Measurements from ENCODE around the gene UBE2S.
A peak's percentile ranks its signal among the peaks of the same experiment; 100 is the strongest.

The UBE2S gene

DNA sequence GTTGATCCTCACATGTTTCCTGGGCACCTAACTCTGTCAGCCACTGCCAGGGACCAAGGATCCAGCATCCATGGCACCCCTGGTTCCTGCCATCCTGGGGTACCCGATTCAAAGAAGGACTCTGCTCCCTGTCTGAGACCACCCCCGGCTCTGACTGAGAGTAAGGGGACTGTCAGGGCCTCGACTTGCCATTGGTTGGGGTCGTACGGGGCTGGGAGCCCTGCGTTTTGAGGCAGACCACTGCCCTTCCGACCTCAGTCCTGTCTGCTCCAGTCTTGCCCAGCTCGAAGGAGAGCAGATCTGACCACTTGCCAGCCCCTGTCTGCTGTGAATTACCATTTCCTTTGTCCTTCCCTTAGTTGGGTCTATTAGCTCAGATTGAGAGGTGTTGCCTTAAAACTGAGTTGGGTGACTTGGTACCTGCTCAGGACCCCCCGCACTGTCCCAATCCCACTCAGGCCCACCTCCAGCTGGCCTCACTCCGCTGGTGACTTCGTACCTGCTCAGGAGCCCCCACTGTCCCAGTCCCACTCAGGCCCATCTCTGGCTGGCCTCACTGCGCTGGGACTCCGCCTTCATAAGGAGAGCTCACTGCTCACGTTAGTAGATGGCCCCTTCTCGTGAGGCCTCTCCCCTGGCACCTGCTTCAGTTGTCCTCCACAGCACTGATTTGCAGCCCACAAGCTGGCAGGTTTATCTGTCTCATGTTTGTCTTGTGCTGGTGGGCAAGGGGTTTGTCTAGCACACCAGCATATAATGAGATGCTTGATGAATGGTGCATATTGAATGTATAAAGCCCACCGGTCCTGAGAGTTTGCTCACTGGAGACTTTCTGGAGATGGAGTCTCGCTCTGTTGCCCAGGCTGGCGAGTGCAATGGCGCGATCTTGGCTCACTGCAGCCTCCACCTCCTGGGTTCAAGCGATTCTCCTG lies 17.9 kb downstream of the UBE2S start:
- Histone ChIP-seq H2BK5ac (ENCODE audit: low read depth, low read length, poor library complexity, severe bottlenecking) (no peak overlapping the region), H3K14ac (ENCODE audit: low read length in 2 of 2) (no peak overlapping the region), H3K18ac (ENCODE audit: low read depth in 1 of 2, low read length in 2 of 2) (no peak overlapping the region), H3K4me2 (ENCODE audit: low read length, poor library complexity, severe bottlenecking) (peak overlapping the region; percentile 1), H3K4ac (ENCODE audit: low read depth in 1 of 2, low read length in 2 of 2) (no peak overlapping the region), H3K23ac (ENCODE audit: low read length in 2 of 2) (no peak overlapping the region), H4K8ac (ENCODE audit: low read length) (peak overlapping the region; percentile 46), H2AK5ac (ENCODE audit: low read length, severe bottlenecking) (no peak overlapping the region), H3K9ac (ENCODE audit: low read length) (peak overlapping the region; percentile 98), H3K9me3 (ENCODE audit: control insufficient read depth, low read length) (no peaks in the 10 kb centered on the region), H3K27ac (ENCODE audit: low read length, poor library complexity, severe bottlenecking) (no peak overlapping the region), H4K91ac (ENCODE audit: low read length) (no peak overlapping the region), H3K4me3 (ENCODE audit: insufficient read depth in 1 of 2, low read depth in 1 of 2, low read length in 2 of 2) (no peak overlapping the region), H2BK12ac (ENCODE audit: low read length in 2 of 2) (no peak overlapping the region), H2BK120ac (ENCODE audit: low read depth, low read length) (no peak overlapping the region), H3K79me1 (replicated peaks; ENCODE audit: low read length, poor library complexity, severe bottlenecking) (peaks cover 5% of the 10 kb centered on the region), H3K4me1 (ENCODE audit: control insufficient read depth, insufficient read depth, low read depth, low read length) (peaks cover 57% of the 10 kb centered on the region), H3K27me3 (ENCODE audit: control insufficient read depth in 1 of 2, insufficient read depth in 1 of 2, low read length in 2 of 2) (no peaks in the 10 kb centered on the region), H2BK15ac (ENCODE audit: low read depth, poor library complexity, severe bottlenecking) (no peak overlapping the region), H3K36me3 (ENCODE audit: control insufficient read depth in 1 of 2, insufficient read depth in 2 of 2, low read depth in 1 of 2, low read length in 2 of 2) (peaks cover 46 to 56% of the 10 kb centered on the region in 2 experiments), H2AFZ (ENCODE audit: low read depth, low read length) (no peak overlapping the region)
- DNase-seq = no peak
- 91% methylated on average over 19 of the region's 21 CpGs for WGBS

DNA sequence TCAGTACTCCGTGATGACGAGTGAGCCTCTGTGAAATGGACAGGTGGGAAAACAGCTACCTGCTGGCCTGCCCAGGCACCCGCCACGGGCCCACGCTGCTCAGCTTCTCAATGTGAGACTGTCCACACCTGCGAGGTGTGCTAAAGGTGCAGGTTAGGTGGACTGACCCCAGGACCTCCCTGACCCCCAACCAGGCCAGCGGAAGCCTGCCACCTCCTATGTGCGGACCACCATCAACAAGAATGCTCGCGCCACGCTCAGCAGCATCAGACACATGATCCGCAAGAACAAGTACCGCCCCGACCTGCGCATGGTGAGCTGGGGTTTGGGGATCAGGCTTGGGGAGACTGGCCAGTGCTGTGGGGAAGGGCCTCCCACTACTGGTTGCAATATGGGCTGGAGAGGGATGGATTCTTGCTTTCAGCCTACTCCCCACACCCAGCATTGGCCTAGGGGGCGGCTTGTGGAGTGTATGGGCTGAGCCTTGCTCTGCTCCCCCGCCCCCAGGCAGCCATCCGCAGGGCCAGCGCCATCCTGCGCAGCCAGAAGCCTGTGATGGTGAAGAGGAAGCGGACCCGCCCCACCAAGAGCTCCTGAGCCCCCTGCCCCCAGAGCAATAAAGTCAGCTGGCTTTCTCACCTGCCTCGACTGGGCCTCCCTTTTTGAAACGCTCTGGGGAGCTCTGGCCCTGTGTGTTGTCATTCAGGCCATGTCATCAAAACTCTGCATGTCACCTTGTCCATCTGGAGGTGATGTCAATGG lies 19.7 kb downstream of the UBE2S start:
- H3K4me3 ChIP-seq (ENCODE audit: insufficient read depth in 1 of 2, low read depth in 1 of 2, low read length in 2 of 2) = peak overlapping the region; percentile 24 to 98
- peak overlapping the region; percentile 98 for H3K9ac ChIP-seq (ENCODE audit: low read length)
- H3K4me1 ChIP-seq (ENCODE audit: control insufficient read depth, insufficient read depth, low read depth, low read length) = peaks cover 64% of the 10 kb centered on the region
- no peak overlapping the region for H2BK5ac ChIP-seq (ENCODE audit: low read depth, low read length, poor library complexity, severe bottlenecking)
- H2AFZ ChIP-seq (ENCODE audit: low read depth, low read length) = no peak overlapping the region
- H3K18ac ChIP-seq (ENCODE audit: low read depth in 1 of 2, low read length in 2 of 2) = no peak overlapping the region
- H2BK15ac ChIP-seq (ENCODE audit: low read depth, poor library complexity, severe bottlenecking) = no peak overlapping the region
- no peak for DNase-seq
- H3K27ac ChIP-seq (ENCODE audit: low read length, poor library complexity, severe bottlenecking) = no peak overlapping the region
- H4K91ac ChIP-seq (ENCODE audit: low read length) = no peak overlapping the region
- H3K9me3 ChIP-seq (ENCODE audit: control insufficient read depth, low read length) = no peaks in the 10 kb centered on the region
- H2BK12ac ChIP-seq (ENCODE audit: low read length in 2 of 2) = no peak overlapping the region
- no peak overlapping the region for H4K8ac ChIP-seq (ENCODE audit: low read length)
- H2BK120ac ChIP-seq (ENCODE audit: low read depth, low read length) = no peak overlapping the region
- H3K79me1 ChIP-seq (replicated peaks; ENCODE audit: low read length, poor library complexity, severe bottlenecking) = peaks cover 9% of the 10 kb centered on the region
- H2AK5ac ChIP-seq (ENCODE audit: low read length, severe bottlenecking) = no peak overlapping the region
- peaks cover 46 to 56% of the 10 kb centered on the region in 2 experiments for H3K36me3 ChIP-seq (ENCODE audit: control insufficient read depth in 1 of 2, insufficient read depth in 2 of 2, low read depth in 1 of 2, low read length in 2 of 2)
- H3K14ac ChIP-seq (ENCODE audit: low read length in 2 of 2) = no peak overlapping the region
- H3K23ac ChIP-seq (ENCODE audit: low read length in 2 of 2) = no peak overlapping the region
- peak overlapping the region; percentile 49 for H3K4me2 ChIP-seq (ENCODE audit: low read length, poor library complexity, severe bottlenecking)
- 94% methylated on average over 24 of the region's 24 CpGs for WGBS
- H3K27me3 ChIP-seq (ENCODE audit: control insufficient read depth in 1 of 2, insufficient read depth in 1 of 2, low read length in 2 of 2) = no peaks in the 10 kb centered on the region
- no peak overlapping the region for H3K4ac ChIP-seq (ENCODE audit: low read depth in 1 of 2, low read length in 2 of 2)

DNA sequence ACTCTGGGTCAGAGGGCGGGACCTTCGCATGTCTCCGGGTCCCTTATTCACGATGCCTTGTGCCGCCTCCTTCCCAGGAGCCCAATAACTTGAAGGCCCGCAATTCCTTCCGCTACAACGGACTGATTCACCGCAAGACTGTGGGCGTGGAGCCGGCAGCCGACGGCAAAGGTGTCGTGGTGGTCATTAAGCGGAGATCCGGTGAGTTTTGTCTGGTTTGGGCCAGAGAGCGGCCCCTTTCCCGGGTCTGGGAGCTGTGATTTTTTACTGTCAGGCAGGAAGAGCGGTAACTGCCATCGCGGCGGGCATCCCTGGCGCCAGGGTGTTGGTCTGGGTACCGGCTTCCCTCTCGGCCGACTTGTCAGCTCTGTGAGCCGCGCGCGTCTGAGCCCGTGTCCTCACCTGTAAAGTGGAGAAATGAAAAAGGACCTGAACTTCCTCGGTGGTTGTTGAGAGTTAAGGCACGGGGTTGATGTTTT lies 21.1 kb downstream of the UBE2S start:
- H3K27me3 ChIP-seq (ENCODE audit: control insufficient read depth in 1 of 2, insufficient read depth in 1 of 2, low read length in 2 of 2) = no peaks in the 10 kb centered on the region
- H4K91ac ChIP-seq (ENCODE audit: low read length) = no peak overlapping the region
- peaks cover 58% of the 10 kb centered on the region for H3K4me1 ChIP-seq (ENCODE audit: control insufficient read depth, insufficient read depth, low read depth, low read length)
- H3K79me1 ChIP-seq (replicated peaks; ENCODE audit: low read length, poor library complexity, severe bottlenecking) = peaks cover 11% of the 10 kb centered on the region
- peak overlapping the region in 1 of 2 experiments; percentile 56 for H3K14ac ChIP-seq (ENCODE audit: low read length in 2 of 2)
- peak overlapping the region; percentile 70 to 98 for H3K4me3 ChIP-seq (ENCODE audit: insufficient read depth in 1 of 2, low read depth in 1 of 2, low read length in 2 of 2)
- H3K4me2 ChIP-seq (ENCODE audit: low read length, poor library complexity, severe bottlenecking) = peak overlapping the region; percentile 49
- no peak overlapping the region for H4K8ac ChIP-seq (ENCODE audit: low read length)
- H3K18ac ChIP-seq (ENCODE audit: low read depth in 1 of 2, low read length in 2 of 2) = peak overlapping the region; percentile 30 to 63
- peak overlapping the region in 1 of 2 experiments; percentile 0 for H3K23ac ChIP-seq (ENCODE audit: low read length in 2 of 2)
- H3K27ac ChIP-seq (ENCODE audit: low read length, poor library complexity, severe bottlenecking) = peak overlapping the region; percentile 54
- no peak overlapping the region for H2BK12ac ChIP-seq (ENCODE audit: low read length in 2 of 2)
- H3K9ac ChIP-seq (ENCODE audit: low read length) = peak overlapping the region; percentile 98
- H3K9me3 ChIP-seq (ENCODE audit: control insufficient read depth, low read length) = no peaks in the 10 kb centered on the region
- 5% methylated on average over 33 of the region's 33 CpGs for WGBS
- no peak overlapping the region for H2BK15ac ChIP-seq (ENCODE audit: low read depth, poor library complexity, severe bottlenecking)
- no peak for DNase-seq
- no peak overlapping the region for H2BK5ac ChIP-seq (ENCODE audit: low read depth, low read length, poor library complexity, severe bottlenecking)
- H2BK120ac ChIP-seq (ENCODE audit: low read depth, low read length) = no peak overlapping the region
- H2AK5ac ChIP-seq (ENCODE audit: low read length, severe bottlenecking) = no peak overlapping the region
- H2AFZ ChIP-seq (ENCODE audit: low read depth, low read length) = no peak overlapping the region
- H3K36me3 ChIP-seq (ENCODE audit: control insufficient read depth in 1 of 2, insufficient read depth in 2 of 2, low read depth in 1 of 2, low read length in 2 of 2) = peaks cover 44 to 48% of the 10 kb centered on the region in 2 experiments
- H3K4ac ChIP-seq (ENCODE audit: low read depth in 1 of 2, low read length in 2 of 2) = peak overlapping the region in 1 of 2 experiments; percentile 8

All from mesenchymal stem cell (in vitro differentiated cells and primary cell).